ENCODE data around the gene SPANXN2.

- TF ChIP-seq YY1 (IDR thresholded peaks at IDR 0.05; ENCODE audit: insufficient read depth, insufficient read length), result no peak
- no peak for TF ChIP-seq ZNF274 (IDR thresholded peaks at IDR 0.05; ENCODE audit: low read depth, low read length)
- no peak for TF ChIP-seq SUZ12 (IDR thresholded peaks at IDR 0.05; ENCODE audit: extremely low read depth, insufficient read depth, insufficient read length)
Observed at GRCh38 chrX:143701460-143701859, 19.1 kb downstream of the SPANXN2 start.

All from NT2/D1 (cell line).